Adipocyte (in vitro differentiated cells): ENCODE data around the gene RBPJL.

Source experiments
- DNase-seq: peaks from one replicate; pipeline ENCODE4 v3.0.0-alpha.2; 2015; ENCODE audit warnings: low read depth
- H3K27me3 ChIP-seq: replicated peaks from 2 replicates; pipeline ENCODE4 v1.7.0; 2013; ENCODE audit warnings: mild to moderate bottlenecking, low read length, moderate library complexity; ENCODE audit not compliant: control insufficient read depth, insufficient read depth
- H3K36me3 ChIP-seq: 2 replicates; pipeline ENCODE4 v1.7.0; 2013; ENCODE audit warnings: low read length, mild to moderate bottlenecking, moderate library complexity; ENCODE audit not compliant: control insufficient read depth, insufficient read depth, severe bottlenecking
- H3K4me1 ChIP-seq: 2 replicates; pipeline ENCODE4 v1.7.0; 2013; ENCODE audit warnings: mild to moderate bottlenecking, low read length, moderate library complexity; ENCODE audit not compliant: control insufficient read depth, insufficient read depth
- H3K4me3 ChIP-seq: 2 replicates; pipeline ENCODE4 v1.7.0; 2013; ENCODE audit warnings: mild to moderate bottlenecking, low read length, moderate library complexity
- H3K9ac ChIP-seq: 2 replicates; pipeline ENCODE4 v1.7.0; 2013; ENCODE audit warnings: mild to moderate bottlenecking, low read length, moderate library complexity
- H3K9me3 ChIP-seq: 2 replicates; pipeline ENCODE4 v1.7.0; 2013; ENCODE audit warnings: mild to moderate bottlenecking, low read length, moderate library complexity; ENCODE audit not compliant: control insufficient read depth

The RBPJL gene

GRCh38 chr20:45279992-45280391 lies 26.6 kb upstream of the RBPJL start:
- no peak overlapping the region for H3K9ac ChIP-seq

GRCh38 chr20:45282700-45283550 lies 23.7 kb upstream of the RBPJL start:
- peaks cover 23% of the 10 kb centered on the region for H3K27me3 ChIP-seq
- no peaks in the 10 kb centered on the region for H3K9me3 ChIP-seq
- H3K4me3 ChIP-seq, result no peak overlapping the region
- no peaks in the 10 kb centered on the region for H3K4me1 ChIP-seq
- no peak overlapping the region for H3K9ac ChIP-seq
- no peak for DNase-seq
- H3K36me3 ChIP-seq, result no peaks in the 10 kb centered on the region

More at GRCh38 chr20:45279992-45280391, 26.6 kb upstream of the RBPJL start:
- DNase-seq, result no peak
- no peaks in the 10 kb centered on the region for H3K4me1 ChIP-seq
- no peaks in the 10 kb centered on the region for H3K9me3 ChIP-seq
- H3K4me3 ChIP-seq, result no peak overlapping the region
- H3K36me3 ChIP-seq, result no peaks in the 10 kb centered on the region
- peaks cover 25% of the 10 kb centered on the region for H3K27me3 ChIP-seq

GRCh38 chr20:45283551-45284057 lies 23.0 kb upstream of the RBPJL start:
- Histone ChIP-seq H3K4me1 (no peaks in the 10 kb centered on the region), H3K36me3 (no peaks in the 10 kb centered on the region), H3K9ac (no peak overlapping the region), H3K27me3 (peaks cover 23% of the 10 kb centered on the region), H3K4me3 (no peak overlapping the region), H3K9me3 (no peaks in the 10 kb centered on the region)
- no peak for DNase-seq

GRCh38 chr20:45288376-45288775 lies 18.3 kb upstream of the RBPJL start:
- DNase-seq, result no peak
- no peaks in the 10 kb centered on the region for H3K36me3 ChIP-seq

GRCh38 chr20:45288860-45289259 lies 17.8 kb upstream of the RBPJL start:
- H3K9me3 ChIP-seq, result no peaks in the 10 kb centered on the region
- H3K4me3 ChIP-seq, result no peak overlapping the region
- no peak overlapping the region for H3K9ac ChIP-seq
- DNase-seq, result no peak
- no peaks in the 10 kb centered on the region for H3K36me3 ChIP-seq
- no peaks in the 10 kb centered on the region for H3K4me1 ChIP-seq
- peaks cover 21% of the 10 kb centered on the region for H3K27me3 ChIP-seq

More at GRCh38 chr20:45288376-45288775, 18.3 kb upstream of the RBPJL start:
- no peaks in the 10 kb centered on the region for H3K4me1 ChIP-seq
- peaks cover 21% of the 10 kb centered on the region for H3K27me3 ChIP-seq
- no peak overlapping the region for H3K4me3 ChIP-seq
- H3K9ac ChIP-seq, result no peak overlapping the region
- H3K9me3 ChIP-seq, result no peaks in the 10 kb centered on the region

- H3K36me3 ChIP-seq, result no peaks in the 10 kb centered on the region
- no peak overlapping the region for H3K9ac ChIP-seq
- no peak overlapping the region for H3K4me3 ChIP-seq
- peaks cover 26% of the 10 kb centered on the region for H3K27me3 ChIP-seq
- H3K9me3 ChIP-seq, result peaks cover 5% of the 10 kb centered on the region
- no peaks in the 10 kb centered on the region for H3K4me1 ChIP-seq
- DNase-seq, result no peak
These were observed 16.5 kb upstream of the RBPJL start for GRCh38 chr20:45289942-45290676.

GRCh38 chr20:45290677-45291355 lies 15.8 kb upstream of the RBPJL start:
- no peaks in the 10 kb centered on the region for H3K36me3 ChIP-seq
- peaks cover 21% of the 10 kb centered on the region for H3K27me3 ChIP-seq
- DNase-seq, result peak; percentile 92
- H3K9me3 ChIP-seq, result peaks cover 5% of the 10 kb centered on the region
- H3K9ac ChIP-seq, result no peak overlapping the region
- no peak overlapping the region for H3K4me3 ChIP-seq
- H3K4me1 ChIP-seq, result no peaks in the 10 kb centered on the region

- Histone ChIP-seq H3K27me3 (peaks cover 25% of the 10 kb centered on the region), H3K9ac (no peak overlapping the region), H3K4me3 (no peak overlapping the region), H3K9me3 (peaks cover 5% of the 10 kb centered on the region), H3K36me3 (no peaks in the 10 kb centered on the region), H3K4me1 (no peaks in the 10 kb centered on the region)
- DNase-seq, result no peak
These were observed 15.1 kb upstream of the RBPJL start for GRCh38 chr20:45291526-45291925.

- Histone ChIP-seq H3K9me3 (peaks cover 5% of the 10 kb centered on the region), H3K27me3 (peaks cover 27% of the 10 kb centered on the region), H3K36me3 (no peaks in the 10 kb centered on the region), H3K4me1 (no peaks in the 10 kb centered on the region), H3K4me3 (no peak overlapping the region), H3K9ac (no peak overlapping the region)
- no peak for DNase-seq
These were observed 14.3 kb upstream of the RBPJL start for GRCh38 chr20:45292343-45292742.

GRCh38 chr20:45293041-45294002 lies 13.3 kb upstream of the RBPJL start:
- peak; percentile 91 for DNase-seq
- Histone ChIP-seq H3K4me3 (peak overlapping the region; percentile 77), H3K36me3 (no peaks in the 10 kb centered on the region), H3K4me1 (no peaks in the 10 kb centered on the region), H3K9me3 (peaks cover 5% of the 10 kb centered on the region), H3K9ac (peak overlapping the region; percentile 46), H3K27me3 (peaks cover 27% of the 10 kb centered on the region)
